ENCODE data around the gene DPYD. TPM values are rescaled to one million over a fixed set of nuclear protein-coding genes. Genes with fewer than 3 reads are reported as not detected.

DPYD gene
- total RNA-seq, 1 donor: 81.9 TPM

DNA sequence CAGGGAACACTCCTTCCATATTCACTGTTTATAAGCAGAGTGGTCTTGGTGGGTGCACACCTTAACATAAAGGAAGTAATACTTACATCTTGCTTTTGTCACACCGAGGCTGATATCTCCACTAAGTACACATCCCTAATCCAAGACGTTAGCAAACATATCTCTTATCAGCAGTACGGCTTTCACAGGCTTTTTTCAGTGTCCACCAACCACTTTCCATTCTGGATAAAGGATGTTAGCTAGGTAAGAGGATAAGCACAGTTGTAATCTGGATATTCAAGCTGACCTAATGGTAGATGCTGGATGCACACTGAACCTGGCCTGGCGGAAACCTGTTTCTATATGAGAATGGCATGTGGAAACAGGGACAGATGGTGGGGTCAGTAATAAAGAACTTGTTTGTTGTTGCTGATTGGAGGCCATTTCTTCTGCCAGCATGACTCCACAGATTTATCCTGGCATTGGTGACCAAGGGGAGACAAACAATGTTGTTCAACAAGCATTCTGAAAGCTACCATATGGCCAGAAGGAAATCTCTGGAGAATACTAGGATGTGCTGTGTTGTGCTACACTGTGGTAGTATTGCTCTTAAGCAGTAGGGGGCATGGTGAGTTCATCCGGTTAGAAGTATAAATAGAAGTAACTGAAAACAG lies 782.8 kb downstream of the DPYD start:
- TF ChIP-seq, protein P1, sequence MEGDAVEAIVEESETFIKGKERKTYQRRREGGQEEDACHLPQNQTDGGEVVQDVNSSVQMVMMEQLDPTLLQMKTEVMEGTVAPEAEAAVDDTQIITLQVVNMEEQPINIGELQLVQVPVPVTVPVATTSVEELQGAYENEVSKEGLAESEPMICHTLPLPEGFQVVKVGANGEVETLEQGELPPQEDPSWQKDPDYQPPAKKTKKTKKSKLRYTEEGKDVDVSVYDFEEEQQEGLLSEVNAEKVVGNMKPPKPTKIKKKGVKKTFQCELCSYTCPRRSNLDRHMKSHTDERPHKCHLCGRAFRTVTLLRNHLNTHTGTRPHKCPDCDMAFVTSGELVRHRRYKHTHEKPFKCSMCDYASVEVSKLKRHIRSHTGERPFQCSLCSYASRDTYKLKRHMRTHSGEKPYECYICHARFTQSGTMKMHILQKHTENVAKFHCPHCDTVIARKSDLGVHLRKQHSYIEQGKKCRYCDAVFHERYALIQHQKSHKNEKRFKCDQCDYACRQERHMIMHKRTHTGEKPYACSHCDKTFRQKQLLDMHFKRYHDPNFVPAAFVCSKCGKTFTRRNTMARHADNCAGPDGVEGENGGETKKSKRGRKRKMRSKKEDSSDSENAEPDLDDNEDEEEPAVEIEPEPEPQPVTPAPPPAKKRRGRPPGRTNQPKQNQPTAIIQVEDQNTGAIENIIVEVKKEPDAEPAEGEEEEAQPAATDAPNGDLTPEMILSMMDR (IDR thresholded peaks at IDR 0.05; ENCODE audit: insufficient read depth, low read length): peak; percentile 78
- H3K4me3 ChIP-seq (ENCODE audit: low read depth, low read length): no peak overlapping the region
- DNase-seq (ENCODE audit: low read depth): peak; percentile 87

DNA sequence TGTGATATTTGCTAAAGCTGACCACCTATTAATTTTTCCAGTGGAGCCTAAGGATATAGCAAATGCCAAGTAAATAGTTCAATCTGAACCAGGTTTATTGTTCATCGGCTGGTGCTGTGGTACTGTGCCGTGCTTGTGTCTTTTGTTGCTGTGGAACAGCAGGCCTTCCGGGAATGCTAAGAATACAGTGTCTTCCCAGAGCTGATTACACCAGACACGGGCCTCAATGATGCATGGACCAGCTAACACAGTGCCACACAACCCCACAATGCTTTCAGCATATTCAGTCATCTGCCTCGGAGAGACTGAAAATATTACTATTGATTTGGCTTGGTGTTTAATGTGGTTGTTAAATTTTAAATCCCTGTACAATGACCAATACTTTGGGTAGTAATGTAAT lies 783.8 kb downstream of the DPYD start:
- TF ChIP-seq, protein P1 (IDR thresholded peaks at IDR 0.05; ENCODE audit: insufficient read depth, low read length): no peak
- no peak for DNase-seq (ENCODE audit: low read depth)
- H3K4me3 ChIP-seq (ENCODE audit: low read depth, low read length): no peak overlapping the region

DNA sequence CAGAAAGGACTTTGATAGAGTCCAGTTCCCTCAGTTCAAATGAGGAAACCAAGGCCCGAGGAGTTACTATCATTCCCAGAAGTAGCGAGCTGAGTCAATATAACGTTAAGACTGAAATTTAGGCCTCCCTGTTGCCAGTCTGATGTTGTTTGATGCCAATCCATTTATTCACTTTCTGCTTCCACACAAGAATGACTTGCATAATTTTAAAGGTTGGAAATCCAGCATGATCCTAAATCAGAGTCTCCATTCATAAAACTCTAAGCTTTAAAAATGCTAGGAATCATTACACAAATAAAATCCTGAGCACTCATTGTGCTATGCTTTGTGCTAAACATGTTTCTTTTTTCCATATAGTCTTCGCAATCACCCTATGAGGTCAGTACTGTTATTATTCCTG lies 784.9 kb downstream of the DPYD start:
- H3K4me3 ChIP-seq (ENCODE audit: low read depth, low read length): no peak overlapping the region
- TF ChIP-seq, protein P1 (IDR thresholded peaks at IDR 0.05; ENCODE audit: insufficient read depth, low read length): no peak
- DNase-seq (ENCODE audit: low read depth): no peak

DNA sequence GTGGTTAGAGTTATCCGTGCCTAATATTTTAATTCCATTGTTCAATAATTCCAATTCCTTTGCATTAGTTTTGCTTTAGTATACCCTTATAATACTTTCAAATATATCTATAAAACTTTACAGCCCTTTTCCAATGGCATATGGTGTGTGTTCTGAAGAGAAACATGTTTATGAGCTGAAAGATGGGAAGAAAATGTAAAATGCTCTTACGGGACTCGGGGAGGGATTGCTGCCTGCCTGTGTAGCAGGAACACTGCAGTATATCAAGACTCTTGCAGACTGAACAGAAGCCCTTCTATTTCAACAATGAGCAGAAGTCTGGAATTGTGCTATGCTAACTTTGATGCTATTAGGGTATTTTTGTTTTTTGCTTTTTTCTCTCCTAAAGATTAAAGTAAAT lies 792.4 kb downstream of the DPYD start:
- no peak overlapping the region for H3K4me3 ChIP-seq (ENCODE audit: low read depth, low read length)
- TF ChIP-seq, protein P1 (IDR thresholded peaks at IDR 0.05; ENCODE audit: insufficient read depth, low read length): no peak
- DNase-seq (ENCODE audit: low read depth): no peak

DNA sequence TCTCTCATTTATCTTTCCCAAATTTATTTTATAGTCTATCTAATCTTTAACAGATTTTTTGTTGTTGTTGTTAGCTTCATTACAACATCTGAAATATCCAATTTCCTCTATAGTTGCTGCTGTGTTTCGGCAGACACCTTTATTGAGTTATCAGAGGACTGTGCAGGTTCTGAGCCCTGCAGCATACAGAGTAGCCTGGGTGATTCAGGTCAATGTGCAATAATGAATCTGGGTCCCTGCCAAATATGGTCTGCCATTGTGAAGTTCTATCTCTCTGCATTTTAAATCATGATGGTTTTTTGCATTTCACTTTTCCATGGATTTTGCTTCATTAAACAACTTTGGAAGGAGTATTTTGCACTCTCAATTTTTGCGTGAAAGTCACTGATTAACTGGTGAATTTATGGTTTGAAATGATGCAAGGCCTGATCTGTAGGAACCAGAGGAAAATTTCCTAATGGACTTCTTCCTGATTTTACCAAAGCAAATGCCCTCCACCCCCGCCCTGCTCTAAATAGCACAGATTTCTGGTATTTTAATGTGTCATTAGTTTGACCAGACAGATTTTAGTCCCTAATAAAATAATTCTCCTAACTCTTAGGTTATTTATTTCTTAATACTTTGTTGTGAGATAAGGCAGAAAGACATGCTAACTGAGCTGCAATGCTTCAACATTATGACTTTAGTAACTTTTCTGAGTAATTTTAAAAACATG lies 797.0 kb downstream of the DPYD start:
- peak; percentile 12 for DNase-seq (ENCODE audit: low read depth)
- TF ChIP-seq, protein P1 (IDR thresholded peaks at IDR 0.05; ENCODE audit: insufficient read depth, low read length): no peak
- H3K4me3 ChIP-seq (ENCODE audit: low read depth, low read length): no peak overlapping the region

DNA sequence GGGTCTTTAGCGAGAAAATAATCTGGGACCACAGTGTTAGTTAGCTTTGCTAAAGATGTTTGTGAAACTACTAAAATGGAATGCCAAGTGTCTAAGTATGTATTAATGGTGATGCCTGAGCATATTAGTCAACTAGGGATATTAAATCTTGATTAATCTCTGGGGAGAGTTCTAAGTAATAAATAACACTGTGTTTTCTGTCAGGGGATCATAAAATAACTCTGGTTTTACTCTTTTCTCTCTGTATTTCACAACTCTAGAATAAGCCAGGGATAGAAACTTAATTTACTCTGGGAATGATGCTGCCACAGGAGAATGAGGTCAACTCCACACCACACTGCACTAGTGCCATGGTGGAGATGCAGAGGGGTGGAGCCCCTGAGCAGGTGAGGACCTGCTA lies 800.0 kb downstream of the DPYD start:
- DNase-seq (ENCODE audit: low read depth): no peak
- TF ChIP-seq, protein P1 (IDR thresholded peaks at IDR 0.05; ENCODE audit: insufficient read depth, low read length): no peak
- H3K4me3 ChIP-seq (ENCODE audit: low read depth, low read length): no peak overlapping the region
